Endothelial cell of umbilical vein (primary cell): Measurements from ENCODE around the gene SMARCAL1. TPM values are rescaled to one million over a fixed set of nuclear protein-coding genes. Genes with fewer than 3 reads are reported as not detected.

Experiments used
- BruUV-seq: library from RNA; stranded (reverse); fragments of 400-500 nt; replicated peaks from 2 replicates; lab custom pipeline; 2021; lab: Mats Ljungman, UMichigan
- CTCF ChIA-PET: fragments of 300-600, 350-600 bp; sonication (Branson Sonifier 250); formaldehyde crosslinking; loops from one replicate; lab custom pipeline; 2021; ENCODE audit warnings: antibody characterized with exemption, inconsistent platforms; lab: Charles Lee
- POLR2A ChIA-PET: fragments of 300-600, 350-600 bp; sonication (Branson Sonifier 250); formaldehyde crosslinking; loops from one replicate; lab custom pipeline; 2021; ENCODE audit warnings: antibody characterized with exemption, inconsistent platforms; lab: Charles Lee
- DNase-seq: peaks from one replicate; pipeline ENCODE4 v3.0.0-alpha.2; 2011; ENCODE audit warnings: low read depth, low spot score
- FAIRE-seq: peaks from 2 replicates; lab custom pipeline; 2011; peaks lifted over from hg19 to GRCh38; lab: Jason Lieb, UNC
- H2AFZ ChIP-seq: 2 replicates; pipeline ENCODE4 v1.6.0; 2012; ENCODE audit warnings: low read depth, low read length, control low read depth, inconsistent platforms
- H3K27ac ChIP-seq: 2 replicates; pipeline ENCODE4 v1.5.1; 2011; ENCODE audit warnings: low read depth, mild to moderate bottlenecking, control low read depth, low read length, moderate library complexity; ENCODE audit not compliant: insufficient read depth
- H3K27me3 ChIP-seq, 2 experiments: 2 replicates each; pipeline versions ENCODE4 v1.6.0 to v1.6.1; 2011; ENCODE audit warnings: low read length in 2 of 2, mixed read lengths in 1 of 2; ENCODE audit not compliant: control insufficient read depth in 2 of 2, insufficient read depth in 2 of 2
- H3K36me3 ChIP-seq, 2 experiments: 2 replicates in 1 of 2; 3 replicates in 1 of 2; pipeline ENCODE4 v1.5.1; 2011; ENCODE audit warnings: low read length in 2 of 2, mild to moderate bottlenecking in 1 of 2, moderate library complexity in 1 of 2; ENCODE audit not compliant: control insufficient read depth in 2 of 2, insufficient read depth in 2 of 2; ENCODE audit errors: extremely low read depth in 1 of 2
- H3K4me1 ChIP-seq: 3 replicates; pipeline ENCODE4 v1.5.1; 2011; ENCODE audit warnings: mild to moderate bottlenecking, low read length; ENCODE audit not compliant: control insufficient read depth, insufficient read depth; ENCODE audit errors: extremely low read depth
- H3K4me2 ChIP-seq: 2 replicates; pipeline ENCODE4 v1.6.1; 2011; ENCODE audit warnings: low read length, control low read depth, mixed read lengths; ENCODE audit not compliant: insufficient read depth
- H3K4me3 ChIP-seq, 3 experiments: fragments of 200-600 bp in 1 of 3; sonication (generic), shearing (Covaris generic) in 1 of 3; replicated peaks in 1 of 3; 2 replicates each; pipeline ENCODE4 v1.5.1; 2011 to 2016; ENCODE audit warnings: control low read depth in 3 of 3, low read length in 3 of 3, mild to moderate bottlenecking in 2 of 3, inconsistent platforms in 1 of 3, low read depth in 1 of 3, moderate library complexity in 1 of 3; ENCODE audit not compliant: insufficient read depth in 1 of 3
- H3K79me2 ChIP-seq: 2 replicates; pipeline ENCODE4 v1.6.0; 2012; ENCODE audit warnings: low read length, inconsistent platforms; ENCODE audit not compliant: control insufficient read depth, insufficient read depth
- H3K9ac ChIP-seq: replicated peaks from 2 replicates; pipeline ENCODE3; 2011; ENCODE audit warnings: low read length, control low read depth; ENCODE audit not compliant: insufficient read depth; ENCODE audit errors: extremely low read depth
- H3K9me1 ChIP-seq: replicated peaks from 3 replicates; pipeline ENCODE4 v1.6.0; 2011; ENCODE audit warnings: mild to moderate bottlenecking, low read length; ENCODE audit not compliant: control insufficient read depth, insufficient read depth; ENCODE audit errors: extremely low read depth
- H3K9me3 ChIP-seq: replicated peaks from 2 replicates; pipeline ENCODE4 v1.5.1; 2012; ENCODE audit warnings: low read length, inconsistent platforms; ENCODE audit not compliant: control insufficient read depth, insufficient read depth
- H4K20me1 ChIP-seq: replicated peaks from 2 replicates; pipeline ENCODE3; 2011; ENCODE audit warnings: mild to moderate bottlenecking, low read length; ENCODE audit not compliant: control insufficient read depth, insufficient read depth; ENCODE audit errors: extremely low read depth
- CTCF ChIP-seq, 2 donors: IDR thresholded peaks; 1 replicate in 1 of 2; 2 replicates in 1 of 2; pipeline ENCODE4 v1.5.1; 2011; ENCODE audit warnings: low read length in 2 of 2, mild to moderate bottlenecking in 2 of 2, moderate library complexity in 2 of 2, control low read depth in 1 of 2, inconsistent platforms in 1 of 2, low read depth in 1 of 2; ENCODE audit not compliant: insufficient read depth in 1 of 2; ENCODE audit errors: extremely low read depth in 1 of 2
- EZH2 ChIP-seq: IDR thresholded peaks from 2 replicates; pipeline ENCODE4 v1.6.1; 2012; ENCODE audit warnings: borderline replicate concordance, low read depth, mild to moderate bottlenecking, moderate library complexity, low read length, inconsistent platforms; ENCODE audit not compliant: severe bottlenecking
- FOS ChIP-seq: IDR thresholded peaks from 2 replicates; pipeline ENCODE4 v1.6.1; 2011; ENCODE audit warnings: mild to moderate bottlenecking, low read length, moderate library complexity, borderline replicate concordance; ENCODE audit not compliant: insufficient read depth
- GATA2 ChIP-seq: IDR thresholded peaks from 2 replicates; pipeline ENCODE4 v1.7.0; 2011; ENCODE audit warnings: low read depth, mild to moderate bottlenecking, moderate library complexity, mixed read lengths, low read length; ENCODE audit not compliant: insufficient read length, insufficient read depth
- MAX ChIP-seq: IDR thresholded peaks from 2 replicates; pipeline ENCODE4 v1.6.1; 2011; ENCODE audit not compliant: insufficient read depth, insufficient read length
- POLR2A ChIP-seq: IDR thresholded peaks from 2 replicates; pipeline ENCODE4 v1.6.1; 2012; ENCODE audit warnings: low read depth, mild to moderate bottlenecking, control low read depth, low read length
- POLR2AphosphoS5 ChIP-seq: IDR thresholded peaks from 2 replicates; pipeline ENCODE4 v1.6.1; 2012; ENCODE audit warnings: low read depth, mild to moderate bottlenecking, control low read depth, low read length, moderate library complexity; ENCODE audit not compliant: insufficient read depth
- dilution Hi-C: fragments of 300-500 bp; cut with MboI; formaldehyde crosslinking; loops from one replicate; pipeline ENCODE4 v1.15.0; 2019; ENCODE audit warnings: low sequenced_read_pairs; ENCODE audit not compliant: extremely low pct_ligation_motif_present
- intact Hi-C: fragments of 100-400 bp; cut with micrococcal nuclease; formaldehyde crosslinking; loops from one replicate; pipeline ENCODE4 v1.10.0; 2022
- polyA plus RNA-seq, 4 experiments: library from polyadenylated mRNA; depleted of rRNA in 3 of 4; stranded (reverse) in 3 of 4; unstranded in 1 of 4; fragments of >200 nt; gene quantifications; 2 replicates each; pipeline versions ENCODE4 v1.2.1 to v1.2.3, GENCODE V29; 2011 to 2012; ENCODE audit warnings: missing spikeins in 1 of 4
- total RNA-seq: library from RNA; stranded (reverse); gene quantifications from 2 replicates; pipeline ENCODE4 v1.2.3, GENCODE V29; 2021

Gene SMARCAL1
- total and polyA plus RNA-seq, 2 donors (not counting 3 experiments of a cell fraction or from before 2014, with no cell fraction given): 25.4 to 30.7 TPM

- Histone ChIP-seq H3K9me1 (no peaks in the 10 kb centered on the region), H3K79me2 (peaks cover 2% of the 10 kb centered on the region), H4K20me1 (no peaks in the 10 kb centered on the region), H3K4me1 (peaks cover 4% of the 10 kb centered on the region), H3K4me3 (no peak overlapping the region), H3K36me3 (peaks cover 5 to 16% of the 10 kb centered on the region in 2 experiments), H3K9me3 (no peaks in the 10 kb centered on the region), H3K4me2 (no peak overlapping the region), H3K9ac (no peak overlapping the region), H3K27ac (no peak overlapping the region), H2AFZ (no peak overlapping the region), H3K27me3 (no peaks in the 10 kb centered on the region)
- FAIRE-seq: no peak
- TF ChIP-seq POLR2A: no peak
- TF ChIP-seq FOS: no peak
- TF ChIP-seq MAX: no peak
- no peak for TF ChIP-seq EZH2
- no peak for TF ChIP-seq POLR2AphosphoS5
- no peak for TF ChIP-seq GATA2
- TF ChIP-seq CTCF (IDR thresholded peaks at IDR 0.05; ENCODE audit: extremely low read depth in 1 of 2, insufficient read depth in 1 of 2, low read depth in 1 of 2, low read length in 2 of 2): no peak
- BruUV-seq: no TSS peak
- POLR2A ChIA-PET: no interaction called here
- dilution Hi-C loops: no loop called here
- intact Hi-C loops: no loop called here
- DNase-seq: no peak
- CTCF ChIA-PET: interaction anchor here (0.6 to 1.1 kb wide), 2 partner anchors 12 to 62 kb away, joined by 3 read pairs; no protein-coding TSS in a partner anchor
These were observed 4.5 kb downstream of the SMARCAL1 start for GRCh38 chr2:216416571-216417307.
